CD4-positive, alpha-beta memory T cell (primary cell): Measurements from ENCODE around the gene LPCAT2. TPM values are rescaled to one million over a fixed set of nuclear protein-coding genes. Genes with fewer than 3 reads are reported as not detected.

Source experiments
- CTCF ChIA-PET: fragments of 350-600 bp; sonication (Branson Sonifier 250); formaldehyde crosslinking; loops from one replicate; lab custom pipeline; 2021; ENCODE audit warnings: inconsistent platforms; ENCODE audit not compliant: partially characterized antibody; lab: Charles Lee
- POLR2A ChIA-PET: fragments of 350-600 bp; sonication (Branson Sonifier 250); formaldehyde crosslinking; loops from one replicate; lab custom pipeline; 2021; ENCODE audit not compliant: partially characterized antibody; lab: Charles Lee
- DNase-seq, 5 donors: peaks; one replicate each; pipeline versions ENCODE4 v3.0.0 to v3.0.0-alpha.2; 2020 to 2022; ENCODE audit warnings: mixed read lengths in 1 of 5
- H3K27ac ChIP-seq: one replicate; pipeline ENCODE4 v1.7.0; 2013; ENCODE audit warnings: low read depth, low read length
- H3K27me3 ChIP-seq: 2 replicates; pipeline ENCODE4 v1.7.0; 2013; ENCODE audit warnings: mild to moderate bottlenecking, low read length, moderate library complexity; ENCODE audit not compliant: insufficient read depth
- H3K36me3 ChIP-seq: 2 replicates; pipeline ENCODE4 v1.7.0; 2013; ENCODE audit warnings: mild to moderate bottlenecking, low read length, moderate library complexity; ENCODE audit not compliant: insufficient read depth
- H3K4me1 ChIP-seq: 2 replicates; pipeline ENCODE4 v1.7.0; 2013; ENCODE audit warnings: mild to moderate bottlenecking, low read length, moderate library complexity; ENCODE audit not compliant: insufficient read depth
- H3K4me3 ChIP-seq, 2 donors: one replicate each; pipeline ENCODE4 v1.7.0; 2013; ENCODE audit warnings: low read length in 2 of 2, mild to moderate bottlenecking in 1 of 2
- H3K9me3 ChIP-seq, 2 donors: one replicate each; pipeline ENCODE4 v1.7.0; 2013; ENCODE audit warnings: low read length in 2 of 2, control low read depth in 1 of 2; ENCODE audit not compliant: control insufficient read depth in 1 of 2
- H3K27ac Mint-ChIP-seq, 7 donors: one replicate each; pipeline ENCODE4 v1.8.0; 2020 to 2021; ENCODE audit warnings: mixed read lengths in 7 of 7, mild to moderate bottlenecking in 6 of 7, inconsistent platforms in 3 of 7, moderate library complexity in 3 of 7
- H3K27me3 Mint-ChIP-seq, 2 donors: one replicate each; pipeline ENCODE4 v1.8.0; 2020 to 2021; ENCODE audit warnings: mixed read lengths in 2 of 2
- H3K36me3 Mint-ChIP-seq, 2 donors: one replicate each; pipeline ENCODE4 v1.8.0; 2020 to 2021; ENCODE audit warnings: mixed read lengths in 2 of 2, inconsistent platforms in 1 of 2, mild to moderate bottlenecking in 1 of 2
- H3K4me1 Mint-ChIP-seq, 4 donors: one replicate each; pipeline ENCODE4 v1.8.0; 2020 to 2021; ENCODE audit warnings: mixed read lengths in 4 of 4, mild to moderate bottlenecking in 1 of 4
- H3K4me3 Mint-ChIP-seq, 8 donors: one replicate each; pipeline ENCODE4 v1.8.0; 2020 to 2021; ENCODE audit warnings: mixed read lengths in 8 of 8, mild to moderate bottlenecking in 7 of 8, moderate library complexity in 6 of 8, inconsistent platforms in 3 of 8
- H3K9me3 Mint-ChIP-seq, 8 donors: one replicate each; pipeline ENCODE4 v1.8.0; 2020 to 2021; ENCODE audit warnings: mixed read lengths in 8 of 8, mild to moderate bottlenecking in 5 of 8, inconsistent platforms in 3 of 8, moderate library complexity in 1 of 8
- intact Hi-C: fragments of 100-400 bp; cut with micrococcal nuclease; formaldehyde crosslinking; loops from one replicate; pipeline ENCODE4 v1.15.1; 2023
- polyA plus RNA-seq, 2 donors: library from polyadenylated mRNA; unstranded; fragments of 300-500 nt; fragmentation: Illumina TruSeq; gene quantifications; one replicate each; pipeline ENCODE4 v1.2.3, GENCODE V29; 2021
- total RNA-seq, 2 experiments: library from RNA; stranded (reverse); gene quantifications; one replicate each; pipeline ENCODE4 v1.2.3, GENCODE V29; 2021

LPCAT2 gene
- total and polyA plus RNA-seq, 4 experiments from 2014 or later, result 0.47 to 0.76 TPM; not detected in 2

DNA sequence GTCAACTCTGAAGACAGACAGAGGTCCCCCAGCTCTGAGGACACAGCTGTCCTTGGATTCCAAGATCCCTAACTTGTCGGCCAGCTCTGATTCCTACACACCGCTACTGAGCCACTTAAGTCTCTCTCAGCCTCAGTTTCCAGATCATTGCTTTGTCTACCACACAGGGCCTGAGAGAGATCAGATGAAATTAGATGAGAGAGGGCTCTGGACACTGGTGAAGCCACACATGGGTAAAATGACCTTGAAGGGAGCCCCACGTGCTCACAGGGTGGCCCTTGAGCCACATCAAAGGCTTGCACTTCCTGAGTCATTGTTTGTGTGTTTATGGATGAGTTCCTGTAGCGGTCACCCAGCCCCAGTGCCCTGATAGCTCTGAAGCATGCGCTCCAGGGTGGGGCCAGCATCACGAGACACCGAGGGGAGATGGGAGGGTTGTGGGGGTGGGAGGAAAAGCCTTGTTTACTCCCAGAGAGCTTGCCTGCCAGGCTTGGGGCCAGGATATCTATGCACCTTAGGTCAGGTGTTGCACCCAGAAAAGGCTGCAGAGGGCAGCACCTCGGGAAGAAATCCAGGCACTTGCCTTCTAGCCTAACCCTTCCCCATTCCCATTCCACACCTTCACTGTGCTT, 114.2 kb downstream of the LPCAT2 start:
- Histone ChIP-seq H3K27ac (no peak overlapping the region), H3K36me3 (no peaks in the 10 kb centered on the region), H3K4me3 (no peak overlapping the region), H3K4me1 (no peaks in the 10 kb centered on the region), H3K27me3 (no peaks in the 10 kb centered on the region), H3K9me3 (no peaks in the 10 kb centered on the region)
- POLR2A ChIA-PET, result no interaction called here
- Mint-ChIP-seq H3K27me3 (peaks cover 2 to 4% of the 10 kb centered on the region in 2 donors), H3K27ac (no peak overlapping the region), H3K4me1 (peaks cover 0 to 2% (median 0%) of the 10 kb centered on the region in 4 donors), H3K36me3 (no peaks in the 10 kb centered on the region), H3K4me3 (no peak overlapping the region), H3K9me3 (no peaks in the 10 kb centered on the region)
- no peak for DNase-seq
- CTCF ChIA-PET, result no interaction called here
- intact Hi-C loops, result no loop called here

DNA sequence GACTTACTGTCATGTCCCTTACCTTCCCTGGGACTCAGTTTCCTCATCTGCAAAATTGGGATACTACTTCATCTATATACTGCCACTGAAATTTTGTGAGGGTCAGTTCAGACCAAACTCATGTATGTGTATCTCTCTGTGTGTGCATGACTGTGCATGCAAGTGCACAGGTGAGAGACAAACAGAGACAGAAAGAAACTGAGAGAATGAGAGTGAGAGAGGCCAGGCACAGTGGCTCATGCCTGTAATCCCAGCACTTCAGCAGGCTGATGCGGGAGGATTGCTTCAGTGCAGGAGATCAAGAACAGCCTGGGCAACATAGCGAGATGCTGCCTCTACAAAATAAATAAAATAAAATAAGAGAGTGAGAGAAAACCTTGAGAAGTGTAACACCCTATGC, 114.8 kb downstream of the LPCAT2 start:
- POLR2A ChIA-PET, result no interaction called here
- CTCF ChIA-PET, result no interaction called here
- H3K4me3 Mint-ChIP-seq, result no peak overlapping the region
- no peak for DNase-seq
- H3K36me3 Mint-ChIP-seq, result no peaks in the 10 kb centered on the region
- H3K36me3 ChIP-seq, result no peaks in the 10 kb centered on the region
- H3K9me3 ChIP-seq, result no peaks in the 10 kb centered on the region
- H3K27me3 ChIP-seq, result no peaks in the 10 kb centered on the region
- no peak overlapping the region for H3K27ac Mint-ChIP-seq
- intact Hi-C loops, result no loop called here
- H3K4me3 ChIP-seq, result no peak overlapping the region
- H3K4me1 ChIP-seq, result no peaks in the 10 kb centered on the region
- H3K27ac ChIP-seq, result no peak overlapping the region
- H3K9me3 Mint-ChIP-seq, result no peaks in the 10 kb centered on the region
- H3K27me3 Mint-ChIP-seq, result peaks cover 2 to 4% of the 10 kb centered on the region in 2 donors
- peaks cover 0 to 2% (median 0%) of the 10 kb centered on the region in 4 donors for H3K4me1 Mint-ChIP-seq

DNA sequence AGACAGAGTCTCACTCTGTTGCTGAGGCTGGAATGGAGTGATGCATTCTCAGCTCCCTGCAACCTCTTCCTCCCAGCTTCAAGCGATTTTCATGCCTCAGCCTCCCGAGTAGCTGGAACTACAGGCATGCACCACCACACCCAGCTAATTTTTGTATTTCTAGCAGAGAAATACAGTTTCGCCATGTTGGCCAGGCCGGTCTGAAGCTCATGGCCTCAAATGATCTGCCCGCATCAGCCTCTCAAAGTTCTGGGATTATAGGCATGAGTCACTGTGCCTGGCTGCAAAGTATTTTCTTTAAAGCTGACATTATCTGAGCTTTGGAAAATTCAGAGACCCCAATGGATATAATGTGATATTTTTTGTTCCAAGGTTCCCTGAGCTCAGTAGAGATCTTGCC, 115.8 kb downstream of the LPCAT2 start:
- Mint-ChIP-seq H3K27ac (no peak overlapping the region), H3K9me3 (no peaks in the 10 kb centered on the region), H3K36me3 (no peaks in the 10 kb centered on the region), H3K4me3 (no peak overlapping the region), H3K27me3 (peaks cover 2 to 5% of the 10 kb centered on the region in 2 donors), H3K4me1 (peaks cover 0 to 2% (median 0%) of the 10 kb centered on the region in 4 donors)
- Histone ChIP-seq H3K27me3 (no peaks in the 10 kb centered on the region), H3K4me3 (no peak overlapping the region), H3K36me3 (no peaks in the 10 kb centered on the region), H3K9me3 (no peaks in the 10 kb centered on the region), H3K27ac (no peak overlapping the region), H3K4me1 (no peaks in the 10 kb centered on the region)
- ChIA-PET POLR2A (no interaction called here), CTCF (interaction anchor here (1.3 kb wide), 1 partner anchor 160 kb away, joined by 4 read pairs; no protein-coding TSS in a partner anchor)
- DNase-seq, result no peak
- intact Hi-C loops, result no loop called here

DNA sequence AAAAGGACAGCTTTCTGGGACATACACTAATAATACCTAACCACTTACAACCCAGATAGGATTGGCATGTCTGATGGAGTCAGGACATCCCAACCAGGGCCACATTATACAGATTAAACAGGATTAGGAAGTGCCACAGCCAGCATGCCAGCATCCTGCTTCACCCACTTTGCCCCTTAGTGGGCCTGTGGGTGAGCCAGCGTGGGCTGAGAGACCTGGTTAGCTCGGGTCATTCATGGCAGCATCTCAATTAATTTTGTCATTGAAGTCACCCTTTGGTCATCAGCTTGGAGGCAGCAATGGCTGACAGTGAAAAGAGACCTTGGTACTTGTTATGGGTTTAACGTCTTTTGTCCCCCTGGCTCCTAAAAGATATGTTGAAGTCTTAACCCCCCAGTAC, 117.0 kb downstream of the LPCAT2 start:
- no peak overlapping the region for H3K27ac ChIP-seq
- Mint-ChIP-seq H3K4me1 (peaks cover 0 to 2% (median 0%) of the 10 kb centered on the region in 4 donors), H3K9me3 (no peaks in the 10 kb centered on the region), H3K27me3 (peaks cover 3 to 8% of the 10 kb centered on the region in 2 donors), H3K36me3 (no peaks in the 10 kb centered on the region), H3K4me3 (no peak overlapping the region), H3K27ac (no peak overlapping the region)
- intact Hi-C loops, result no loop called here
- H3K4me3 ChIP-seq, result no peak overlapping the region
- H3K4me1 ChIP-seq, result no peaks in the 10 kb centered on the region
- no peak for DNase-seq
- POLR2A ChIA-PET, result no interaction called here
- CTCF ChIA-PET, result interaction anchor here (1.3 kb wide), 1 partner anchor 161 kb away, joined by 4 read pairs; no protein-coding TSS in a partner anchor
- no peaks in the 10 kb centered on the region for H3K36me3 ChIP-seq
- no peaks in the 10 kb centered on the region for H3K9me3 ChIP-seq
- H3K27me3 ChIP-seq, result no peaks in the 10 kb centered on the region

DNA sequence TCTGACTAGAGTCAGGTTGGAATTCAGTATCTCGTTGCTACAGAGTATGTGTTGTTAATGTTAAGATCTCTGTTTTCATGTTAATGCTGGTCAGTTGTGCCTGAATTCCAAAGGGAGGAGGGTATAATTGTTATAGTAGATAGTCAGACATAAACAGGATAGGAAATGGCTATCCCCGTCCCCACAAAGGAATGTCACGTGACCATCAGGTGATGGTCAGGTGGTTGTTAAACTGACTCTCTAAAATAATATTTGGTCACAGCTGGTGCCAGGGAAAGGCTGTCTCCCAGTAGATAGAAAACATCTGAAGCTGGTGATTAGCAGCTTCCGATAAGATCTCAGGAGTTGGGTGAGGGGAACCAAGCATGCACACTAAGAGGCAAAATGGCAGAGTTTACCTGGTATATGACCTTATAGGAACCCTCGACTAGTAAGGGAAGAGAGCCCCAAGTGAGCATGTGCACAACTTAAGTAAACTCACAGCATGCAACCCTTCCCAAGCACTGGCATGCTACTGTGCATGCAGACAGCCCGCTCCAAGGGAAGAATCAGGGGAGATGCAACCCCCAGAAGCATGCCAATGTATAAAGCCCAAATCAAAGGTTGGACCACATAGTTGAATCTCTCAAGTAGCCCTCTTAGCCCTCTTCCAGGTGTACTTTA, 119.6 kb downstream of the LPCAT2 start:
- no peaks in the 10 kb centered on the region for H3K4me1 ChIP-seq
- ChIA-PET POLR2A (no interaction called here), CTCF (no interaction called here)
- H3K36me3 ChIP-seq, result no peaks in the 10 kb centered on the region
- Mint-ChIP-seq H3K36me3 (no peaks in the 10 kb centered on the region), H3K9me3 (no peaks in the 10 kb centered on the region), H3K4me1 (peaks cover 0 to 2% (median 0%) of the 10 kb centered on the region in 4 donors), H3K27me3 (peaks cover 4 to 11% of the 10 kb centered on the region in 2 donors), H3K4me3 (no peak overlapping the region), H3K27ac (no peak overlapping the region)
- no peaks in the 10 kb centered on the region for H3K9me3 ChIP-seq
- no peak overlapping the region for H3K4me3 ChIP-seq
- H3K27ac ChIP-seq, result no peak overlapping the region
- intact Hi-C loops, result no loop called here
- H3K27me3 ChIP-seq, result no peaks in the 10 kb centered on the region
- no peak for DNase-seq

DNA sequence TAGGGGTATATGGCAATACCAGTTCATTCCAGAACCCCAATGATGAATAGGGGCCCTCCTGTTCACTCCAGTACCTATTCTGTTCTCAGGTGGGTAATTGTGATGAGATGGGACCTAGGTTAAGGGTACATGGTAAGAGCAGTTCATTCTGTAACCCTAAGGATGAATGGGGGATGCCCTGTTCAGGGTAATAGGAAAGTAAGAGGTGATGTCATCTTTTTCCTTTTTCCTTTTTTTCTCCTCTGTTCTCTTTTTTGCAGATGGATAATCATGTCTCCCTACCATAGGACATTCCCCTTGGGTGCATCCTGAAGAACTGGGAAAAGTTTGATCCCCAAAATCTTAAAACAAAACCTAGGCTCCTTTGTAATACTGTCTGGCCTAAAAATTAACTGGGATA, 121.9 kb downstream of the LPCAT2 start:
- POLR2A ChIA-PET, result no interaction called here
- Histone ChIP-seq H3K27me3 (no peaks in the 10 kb centered on the region), H3K27ac (no peak overlapping the region), H3K4me3 (no peak overlapping the region), H3K9me3 (no peaks in the 10 kb centered on the region), H3K36me3 (no peaks in the 10 kb centered on the region), H3K4me1 (no peaks in the 10 kb centered on the region)
- H3K9me3 Mint-ChIP-seq, result no peaks in the 10 kb centered on the region
- H3K4me1 Mint-ChIP-seq, result no peaks in the 10 kb centered on the region
- intact Hi-C loops, result no loop called here
- H3K27ac Mint-ChIP-seq, result no peak overlapping the region
- CTCF ChIA-PET, result no interaction called here
- H3K36me3 Mint-ChIP-seq, result no peaks in the 10 kb centered on the region
- H3K27me3 Mint-ChIP-seq, result peaks cover 7 to 10% of the 10 kb centered on the region in 2 donors
- DNase-seq, result no peak
- no peak overlapping the region for H3K4me3 Mint-ChIP-seq

DNA sequence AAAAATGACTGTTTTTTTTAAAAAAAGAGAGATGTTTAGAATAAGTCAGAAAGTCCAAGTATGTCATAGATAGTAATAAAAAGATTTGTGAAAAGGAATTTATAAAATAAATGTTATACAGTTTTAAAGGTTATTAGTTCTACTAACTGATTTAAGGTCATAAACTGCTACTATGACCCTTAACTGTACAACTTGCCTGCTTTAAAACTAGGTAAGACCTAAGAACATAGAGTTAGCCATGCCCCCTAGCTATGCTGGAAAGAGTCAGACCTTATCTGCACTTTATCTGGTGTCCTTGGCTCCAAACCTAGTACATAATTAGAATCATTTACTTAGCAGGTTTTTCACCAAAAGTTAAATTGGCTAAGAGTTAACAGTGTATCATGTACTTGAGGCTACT, 123.4 kb downstream of the LPCAT2 start:
- H3K27ac ChIP-seq, result no peak overlapping the region
- no peak overlapping the region for H3K27ac Mint-ChIP-seq
- H3K36me3 Mint-ChIP-seq, result no peaks in the 10 kb centered on the region
- no peaks in the 10 kb centered on the region for H3K9me3 ChIP-seq
- H3K4me3 ChIP-seq, result no peak overlapping the region
- POLR2A ChIA-PET, result no interaction called here
- no peaks in the 10 kb centered on the region for H3K27me3 ChIP-seq
- peaks cover 13 to 14% of the 10 kb centered on the region in 2 donors for H3K27me3 Mint-ChIP-seq
- intact Hi-C loops, result no loop called here
- H3K4me1 ChIP-seq, result no peaks in the 10 kb centered on the region
- CTCF ChIA-PET, result no interaction called here
- H3K36me3 ChIP-seq, result no peaks in the 10 kb centered on the region
- no peak overlapping the region for H3K4me3 Mint-ChIP-seq
- no peaks in the 10 kb centered on the region for H3K9me3 Mint-ChIP-seq
- no peak for DNase-seq
- no peaks in the 10 kb centered on the region for H3K4me1 Mint-ChIP-seq
